Lung (tissue), 12 donors: ENCODE results near the gene DIPK1A. TPM values are rescaled to one million over a fixed set of nuclear protein-coding genes. Genes with fewer than 3 reads are reported as not detected.

Experiments
- ATAC-seq: fragments of 200-7000 bp; cut with Tn5 transposase; one replicate; pipeline ENCODE4 v1.9.1; 2020; ENCODE audit warnings: moderate number of reproducible peaks; ENCODE audit not compliant: insufficient read depth, low FRiP score
- DNase-seq, 3 donors: peaks; one replicate each; pipeline ENCODE4 v3.0.0-alpha.2; 2013 to 2017
- H3K27ac ChIP-seq, 2 donors: one replicate each; pipeline ENCODE4 v1.5.1; 2013; ENCODE audit warnings: mild to moderate bottlenecking in 2 of 2, moderate library complexity in 2 of 2, control low read depth in 1 of 2, inconsistent platforms in 1 of 2, low read depth in 1 of 2, low read length in 1 of 2
- H3K27me3 ChIP-seq, 3 donors: one replicate each; pipeline ENCODE4 v1.5.1; 2013; ENCODE audit warnings: low read length in 2 of 3; ENCODE audit not compliant: control insufficient read depth in 3 of 3, insufficient read depth in 3 of 3
- H3K36me3 ChIP-seq, 4 donors: one replicate each; pipeline ENCODE4 v1.5.1; 2013; ENCODE audit warnings: low read length in 4 of 4, mild to moderate bottlenecking in 1 of 4, moderate library complexity in 1 of 4; ENCODE audit not compliant: control insufficient read depth in 4 of 4, insufficient read depth in 4 of 4
- H3K4me1 ChIP-seq, 5 donors: one replicate each; pipeline ENCODE4 v1.5.1; 2013; ENCODE audit warnings: low read length in 5 of 5, mild to moderate bottlenecking in 2 of 5, moderate library complexity in 1 of 5; ENCODE audit not compliant: control insufficient read depth in 5 of 5, insufficient read depth in 5 of 5
- H3K4me3 ChIP-seq: one replicate; pipeline ENCODE4 v1.5.1; 2013; ENCODE audit warnings: mild to moderate bottlenecking, control low read depth, moderate library complexity
- H3K9ac ChIP-seq, 2 donors: one replicate each; pipeline ENCODE4 v1.5.1; 2013; ENCODE audit warnings: low read length in 2 of 2, control low read depth in 1 of 2; ENCODE audit not compliant: insufficient read depth in 1 of 2
- H3K9me3 ChIP-seq, 4 donors: one replicate each; pipeline ENCODE4 v1.5.1; 2013; ENCODE audit warnings: low read length in 3 of 4, mild to moderate bottlenecking in 1 of 4, moderate library complexity in 1 of 4; ENCODE audit not compliant: control insufficient read depth in 4 of 4, insufficient read depth in 3 of 4
- CTCF ChIP-seq: IDR thresholded peaks from 2 replicates; pipeline ENCODE4 v1.5.1; 2012; ENCODE audit warnings: mild to moderate bottlenecking; ENCODE audit errors: control extremely low read depth, extremely low read depth
- WGBS, 2 donors: extraction: QIAGEN DNeasy Blood & Tissue Kit; methylation state at CpG; one replicate each; pipeline ENCODE4 v1.1.7; 2013; 5-methylcytosine and 5-hydroxymethylcytosine counted together
- polyA plus RNA-seq, 2 donors: library from polyadenylated mRNA; stranded (reverse); fragments of 200-250 nt; gene quantifications; one replicate each; pipeline ENCODE4 v1.2.1, GENCODE V29; 2013
- total RNA-seq, 2 donors: library from RNA; depleted of rRNA in 1 of 2; stranded (reverse); fragments of >200 nt in 1 of 2; gene quantifications; one replicate each; pipeline ENCODE4 v1.2.1, GENCODE V29; 2014 to 2021
- donor health status: control.
- donor health status: control.
- donor health status: Bipolar disorder and iron deficiency.
- donor health status: healthy.
- donor health status: DM: yes; HTN: yes; CAD: no.

DIPK1A gene
- total and polyA plus RNA-seq, 4 donors: 2.3 to 8.0 (median 4.1) TPM

GRCh38 chr1:92822879-92823278, 138.4 kb downstream of the DIPK1A start:
- 64 to 77% methylated on average over 3 of the region's 3 CpGs for WGBS, 2 donors
- Histone ChIP-seq H3K4me1 (no peaks in the 10 kb centered on the region), H3K36me3 (no peaks in the 10 kb centered on the region), H3K9ac (no peak overlapping the region), H3K27me3 (no peaks in the 10 kb centered on the region), H3K9me3 (no peaks in the 10 kb centered on the region), H3K4me3 (no peak overlapping the region), H3K27ac (no peak overlapping the region)
- DNase-seq: no peak
- ATAC-seq: peak; percentile 31
- no peak for TF ChIP-seq CTCF

- Histone ChIP-seq H3K4me1 (no peaks in the 10 kb centered on the region), H3K27ac (no peak overlapping the region), H3K36me3 (no peaks in the 10 kb centered on the region), H3K4me3 (no peak overlapping the region), H3K9ac (no peak overlapping the region), H3K27me3 (no peaks in the 10 kb centered on the region), H3K9me3 (no peaks in the 10 kb centered on the region)
- ATAC-seq: no peak
- TF ChIP-seq CTCF: no peak
- DNase-seq: no peak
- 75 to 86% methylated on average over 3 of the region's 3 CpGs for WGBS, 2 donors
These were observed 140.7 kb downstream of the DIPK1A start for GRCh38 chr1:92820551-92820950.

- no peaks in the 10 kb centered on the region for H3K27me3 ChIP-seq
- DNase-seq: no peak
- TF ChIP-seq CTCF: no peak
- no peak overlapping the region for H3K4me3 ChIP-seq
- 73 to 80% methylated on average over 3 of the region's 3 CpGs for WGBS, 2 donors
- H3K4me1 ChIP-seq: no peaks in the 10 kb centered on the region
- H3K9me3 ChIP-seq: no peaks in the 10 kb centered on the region
- no peak for ATAC-seq
- no peak overlapping the region for H3K9ac ChIP-seq
- no peaks in the 10 kb centered on the region for H3K36me3 ChIP-seq
- no peak overlapping the region for H3K27ac ChIP-seq
These were observed 141.2 kb downstream of the DIPK1A start for GRCh38 chr1:92820024-92820423.
